SK-N-DZ (cell line): ENCODE measurements around the gene SLC35F3.
A peak's percentile ranks its signal among the peaks of the same experiment; 100 is the strongest.

Experiments used
- DNase-seq: peaks from one replicate; pipeline ENCODE4 v3.0.0-alpha.2; 2015; ENCODE audit warnings: low spot score

The SLC35F3 gene

GRCh38 chr1:234022302-234022701, 117.8 kb downstream of the SLC35F3 start:
- DNase-seq: no peak

- DNase-seq: no peak
These were observed 135.1 kb downstream of the SLC35F3 start for GRCh38 chr1:234039603-234040002.

GRCh38 chr1:234040446-234041317, 136.2 kb downstream of the SLC35F3 start:
- no peak for DNase-seq

- no peak for DNase-seq
These were observed 139.6 kb downstream of the SLC35F3 start for GRCh38 chr1:234044079-234044478.

- no peak for DNase-seq
These were observed 142.6 kb downstream of the SLC35F3 start for GRCh38 chr1:234047123-234047522.

DNA sequence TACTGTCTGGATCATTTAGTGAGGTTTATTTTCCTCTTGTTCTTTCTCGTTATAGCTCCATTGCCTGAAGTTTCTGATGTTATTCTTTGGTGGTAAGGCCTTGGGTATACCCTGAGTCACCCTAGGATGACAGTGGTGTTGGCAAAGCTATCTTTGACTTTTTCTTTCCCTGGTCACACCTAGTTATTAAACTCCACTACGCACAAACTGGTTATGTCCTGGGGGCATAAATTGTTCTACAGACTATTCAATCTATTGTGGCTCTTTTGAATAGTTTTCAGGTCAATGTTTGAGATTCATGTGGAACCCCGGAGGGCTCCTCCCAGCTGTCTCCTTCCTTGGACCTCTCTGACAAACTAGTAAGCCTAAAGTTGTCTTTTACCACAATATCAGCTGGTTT, 157.7 kb downstream of the SLC35F3 start:
- no peak for DNase-seq

DNA sequence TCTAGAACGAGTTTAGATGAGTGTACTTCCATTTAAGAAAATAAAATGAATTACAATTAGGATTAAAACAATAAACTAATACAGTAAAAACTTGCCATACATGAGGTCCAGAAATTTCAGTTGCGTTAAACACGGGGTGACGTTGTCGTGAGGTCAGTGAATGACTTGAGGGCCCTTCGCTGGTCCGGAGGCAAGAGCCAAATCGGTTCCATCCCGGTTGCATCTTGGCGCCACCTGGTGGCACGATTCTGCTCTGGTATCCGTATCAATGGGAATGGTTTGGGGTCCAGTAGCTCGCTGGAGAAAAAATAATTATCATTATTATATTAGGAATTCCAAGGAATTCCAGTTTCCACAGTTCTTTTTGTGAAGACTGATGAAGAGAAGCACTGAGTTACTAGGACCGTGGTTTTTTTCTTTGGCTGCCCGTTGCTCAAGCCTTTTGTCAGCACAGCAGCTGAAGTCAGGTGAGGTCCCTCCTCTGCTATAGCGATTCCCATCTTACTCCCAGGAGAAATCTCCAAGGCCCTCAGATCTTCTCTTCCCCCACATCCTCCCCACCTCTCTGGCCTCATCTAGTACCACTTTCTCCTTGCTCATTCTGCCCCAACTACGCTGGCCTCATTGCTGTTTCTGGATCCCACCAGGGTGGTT, 161.4 kb downstream of the SLC35F3 start:
- peak; percentile 55 for DNase-seq

DNA sequence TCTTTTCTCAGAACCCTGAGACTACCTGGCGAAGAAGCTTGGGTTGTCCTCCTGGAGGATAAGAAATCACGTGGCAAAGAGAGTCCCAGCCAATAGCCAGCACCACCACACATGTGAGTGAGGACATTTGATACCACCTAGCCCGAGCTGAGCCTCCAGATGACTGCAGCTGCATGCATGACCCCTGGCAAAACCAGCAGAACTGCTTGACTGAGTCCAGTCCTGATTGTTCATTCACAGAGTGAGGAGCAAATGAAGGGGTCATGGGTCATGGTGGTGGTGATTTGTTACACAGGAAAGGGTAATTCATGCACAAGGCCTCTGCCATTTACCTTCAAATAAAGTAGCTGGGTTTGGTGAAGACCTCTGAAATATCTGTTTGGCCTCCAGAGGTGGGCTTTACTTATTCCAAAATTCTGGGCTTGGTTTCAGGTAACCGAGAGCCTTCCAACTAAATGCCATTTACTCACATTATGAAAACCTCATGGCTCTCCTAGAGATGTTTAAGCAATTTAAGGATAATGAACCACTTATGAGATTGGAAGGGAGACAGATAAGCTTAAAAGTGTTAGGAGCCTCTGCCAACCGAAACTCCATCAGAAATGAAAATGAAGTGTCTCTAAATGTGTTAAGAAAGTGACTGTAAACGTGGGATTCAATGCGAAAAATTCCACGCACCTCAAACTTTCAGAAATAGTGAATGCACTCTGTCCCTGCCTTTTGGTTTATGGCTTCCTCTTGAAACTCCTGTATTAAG, 163.3 kb downstream of the SLC35F3 start:
- no peak for DNase-seq

GRCh38 chr1:234069760-234070159, 165.3 kb downstream of the SLC35F3 start:
- no peak for DNase-seq

DNA sequence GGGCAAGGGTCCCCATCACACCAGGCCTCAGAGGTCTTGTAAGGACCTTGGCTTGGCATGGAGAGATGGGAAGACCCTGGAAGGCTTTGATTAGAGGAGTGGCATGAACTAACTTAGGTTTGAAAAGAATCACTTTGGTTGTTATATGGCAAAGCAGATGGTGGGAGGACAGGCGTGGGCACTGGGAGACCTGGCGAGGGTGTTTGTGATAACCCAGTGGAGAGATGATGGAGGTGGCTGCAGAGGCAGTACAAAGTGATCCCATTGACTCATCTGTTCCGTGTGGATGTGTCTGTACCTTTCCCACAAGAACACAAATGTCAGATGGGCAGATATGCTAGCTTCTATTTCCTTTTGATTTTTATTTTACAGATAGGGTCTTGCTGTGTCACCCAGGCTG, 168.3 kb downstream of the SLC35F3 start:
- no peak for DNase-seq

DNA sequence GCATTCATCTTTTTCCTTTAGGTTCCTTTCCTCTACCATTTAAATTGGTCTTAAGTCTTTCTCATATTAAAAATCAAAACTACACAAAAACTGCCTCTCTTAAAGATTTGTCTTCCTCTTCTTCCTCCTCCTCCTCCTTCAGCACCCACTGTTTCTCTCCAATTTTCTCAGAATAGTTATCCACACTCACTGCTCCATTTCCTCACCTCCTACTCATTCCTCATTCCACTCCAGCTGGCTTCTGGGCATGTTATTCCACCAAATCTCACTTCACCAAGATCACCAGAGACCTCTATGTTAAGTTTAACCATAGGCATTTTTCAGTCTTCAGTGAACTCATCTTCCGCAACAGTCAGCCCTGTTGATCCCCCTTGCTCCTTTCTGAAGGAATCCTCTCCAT, 173.7 kb downstream of the SLC35F3 start:
- DNase-seq: no peak

DNA sequence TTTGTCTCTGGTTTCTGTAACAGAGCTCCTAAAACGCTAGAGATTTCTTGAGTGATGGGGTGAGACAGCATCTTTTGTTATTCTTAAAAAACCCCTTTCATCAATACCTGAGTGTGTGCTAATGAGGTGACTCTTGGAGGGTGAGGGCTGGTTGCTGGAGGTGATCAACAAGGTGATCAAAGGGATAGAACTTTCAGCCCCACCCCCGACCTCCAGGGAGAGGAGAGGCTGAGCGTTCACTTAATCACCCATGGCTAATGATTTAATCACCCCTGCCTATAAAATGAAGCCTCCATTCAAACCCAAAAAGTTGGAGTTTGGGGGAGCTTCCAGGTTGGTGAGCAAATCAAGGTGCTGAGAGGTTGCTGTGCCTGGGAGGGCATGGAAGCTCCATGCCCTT, 175.4 kb downstream of the SLC35F3 start:
- DNase-seq: no peak

GRCh38 chr1:234083460-234083859, 179.0 kb downstream of the SLC35F3 start:
- no peak for DNase-seq

GRCh38 chr1:234089396-234089795, 184.9 kb downstream of the SLC35F3 start:
- no peak for DNase-seq

DNA sequence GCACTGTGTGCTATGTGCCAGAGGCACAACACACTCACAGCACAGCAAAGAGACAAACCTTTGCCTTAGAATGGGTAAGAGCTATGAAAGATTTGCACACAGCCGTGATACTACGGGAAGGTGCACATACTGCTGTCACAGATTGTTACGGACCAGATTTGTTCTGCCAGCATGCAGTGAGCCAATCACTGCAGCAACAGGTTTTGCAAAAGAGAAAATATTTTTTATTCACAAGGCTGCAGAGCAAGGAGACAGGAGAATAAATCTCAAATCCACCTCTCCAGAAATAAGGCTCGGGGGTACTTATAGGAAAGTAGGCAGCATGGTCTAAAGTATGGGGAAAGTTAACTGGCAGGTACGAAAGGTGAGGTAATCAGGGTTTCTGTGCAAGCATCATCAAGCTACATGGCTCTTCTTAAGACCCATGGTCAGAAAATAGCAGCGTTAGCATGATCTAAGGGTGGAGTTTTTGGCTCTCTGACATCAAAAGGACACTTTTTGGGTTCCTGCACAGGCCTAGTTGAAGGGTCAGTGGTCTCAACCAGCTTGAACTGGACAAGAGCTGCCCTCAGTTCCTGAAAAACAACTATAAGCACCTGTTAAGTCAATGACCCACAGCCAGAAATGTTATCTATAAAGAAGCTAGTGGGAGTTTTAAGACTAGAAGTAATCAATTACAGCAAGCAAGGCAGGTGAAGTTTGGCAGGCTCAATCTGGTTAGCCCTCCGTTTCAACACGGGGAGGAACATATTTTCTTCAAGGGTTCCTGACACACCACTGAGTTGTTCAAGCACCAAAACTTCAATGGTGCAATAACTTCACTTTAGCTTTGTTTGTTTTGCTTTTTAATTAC, 186.0 kb downstream of the SLC35F3 start:
- no peak for DNase-seq

DNA sequence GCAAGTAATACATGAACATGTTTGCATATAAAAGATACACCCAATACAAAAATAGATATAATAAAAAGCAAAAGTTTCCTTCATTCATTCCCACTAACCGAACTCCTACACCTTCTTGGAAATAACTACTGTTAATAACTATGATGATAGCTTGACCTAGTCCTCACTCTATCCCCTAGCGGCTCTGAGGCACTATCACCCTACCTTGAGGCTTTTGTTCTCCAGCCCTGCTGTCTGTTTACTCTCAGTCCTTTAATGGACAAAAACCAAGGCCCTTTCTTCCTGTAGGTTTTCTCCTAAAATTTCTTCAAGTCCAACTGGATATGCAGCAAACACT, 186.6 kb downstream of the SLC35F3 start:
- DNase-seq: no peak

- no peak for DNase-seq
These were observed 187.4 kb downstream of the SLC35F3 start for GRCh38 chr1:234091876-234092275.

DNA sequence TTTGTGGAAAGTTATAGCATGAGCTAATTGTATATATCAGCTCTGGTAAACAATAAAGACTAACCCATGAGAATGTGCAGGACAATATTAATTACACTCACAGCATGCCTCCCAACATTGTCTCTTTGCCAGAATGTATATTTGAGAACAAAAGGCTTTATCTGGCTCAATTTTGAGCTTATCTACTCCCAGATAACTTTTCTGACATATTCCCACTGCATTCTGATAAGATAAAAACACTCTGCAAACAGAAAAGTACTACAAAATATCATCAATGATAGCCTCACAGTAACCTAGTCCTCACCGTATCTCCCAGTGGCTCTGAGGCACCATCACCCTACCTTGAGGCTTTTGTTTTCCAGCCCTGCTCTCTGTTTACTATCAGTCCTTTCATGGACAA, 188.6 kb downstream of the SLC35F3 start:
- DNase-seq: no peak

GRCh38 chr1:234093741-234094140, 189.3 kb downstream of the SLC35F3 start:
- DNase-seq: no peak

DNA sequence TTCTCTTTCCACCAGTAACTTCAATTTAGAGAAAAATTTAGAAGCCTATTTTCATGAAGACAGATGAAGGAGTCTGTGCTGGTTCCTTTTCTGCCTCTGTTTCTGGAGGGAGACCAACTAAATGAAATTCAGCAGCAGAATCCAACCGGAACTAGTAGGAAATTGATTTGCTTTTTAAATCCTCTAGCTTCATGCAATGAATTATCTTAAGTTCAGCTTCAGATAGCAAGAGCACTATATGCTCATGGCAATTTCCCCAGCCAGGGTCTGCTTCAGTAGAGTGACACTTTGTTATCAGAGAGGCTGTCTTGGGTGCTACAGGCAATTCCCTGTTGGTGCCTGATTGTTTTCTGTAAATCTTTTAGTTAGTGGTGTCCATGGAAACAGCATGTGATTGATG, 189.7 kb downstream of the SLC35F3 start:
- no peak for DNase-seq

GRCh38 chr1:234096161-234096770, 191.8 kb downstream of the SLC35F3 start:
- no peak for DNase-seq
